GM23248 (cell line): ENCODE data around the gene RUNX3. TPM values are rescaled to one million over a fixed set of nuclear protein-coding genes. Genes with fewer than 3 reads are reported as not detected.

Experiments used
- DNase-seq: peaks from one replicate; pipeline ENCODE4 v3.0.0-alpha.2; 2015
- H2AFZ ChIP-seq: fragments of 200-600 bp; sonication (generic); 2 replicates; pipeline ENCODE4 v1.6.1; 2016; ENCODE audit warnings: antibody characterized with exemption
- H3F3A ChIP-seq: fragments of 200-600 bp; sonication (generic); 2 replicates; pipeline ENCODE4 v1.6.1; 2016; ENCODE audit warnings: mild to moderate bottlenecking, antibody characterized with exemption, mixed run types; ENCODE audit not compliant: insufficient read depth
- H3K27ac ChIP-seq: fragments of 200-600 bp; sonication (generic); 2 replicates; pipeline ENCODE4 v1.5.1; 2016; ENCODE audit warnings: mild to moderate bottlenecking
- H3K27me3 ChIP-seq: fragments of 200-600 bp; sonication (generic); replicated peaks from 2 replicates; pipeline ENCODE4 v1.6.1; 2016; ENCODE audit warnings: mild to moderate bottlenecking; ENCODE audit not compliant: insufficient read depth
- H3K36me3 ChIP-seq: fragments of 200-600 bp; sonication (generic); 2 replicates; pipeline ENCODE4 v1.6.1; 2016; ENCODE audit warnings: low read depth, mild to moderate bottlenecking
- H3K4me1 ChIP-seq: fragments of 200-600 bp; sonication (generic); 2 replicates; pipeline ENCODE4 v1.6.1; 2016; ENCODE audit warnings: mild to moderate bottlenecking; ENCODE audit not compliant: insufficient read depth
- H3K4me2 ChIP-seq: fragments of 200-600 bp; sonication (generic); one replicate; pipeline ENCODE4 v1.6.1; 2016; ENCODE audit warnings: mild to moderate bottlenecking; ENCODE audit not compliant: unreplicated experiment
- H3K4me3 ChIP-seq: fragments of 200-600 bp; sonication (generic); 2 replicates; pipeline ENCODE4 v1.5.1; 2016; ENCODE audit warnings: mild to moderate bottlenecking
- H3K79me2 ChIP-seq: fragments of 200-600 bp; sonication (generic); 2 replicates; pipeline ENCODE4 v1.6.1; 2016; ENCODE audit warnings: mild to moderate bottlenecking; ENCODE audit not compliant: insufficient read depth
- H3K9ac ChIP-seq: fragments of 200-600 bp; sonication (generic); 2 replicates; pipeline ENCODE4 v1.6.1; 2016; ENCODE audit warnings: mild to moderate bottlenecking
- H3K9me2 ChIP-seq: fragments of 200-600 bp; sonication (generic); 2 replicates; pipeline ENCODE4 v1.6.1; 2016; ENCODE audit warnings: mixed run types, mild to moderate bottlenecking, moderate library complexity; ENCODE audit not compliant: insufficient read depth
- H3K9me3 ChIP-seq: fragments of 200-600 bp; sonication (generic); one replicate; pipeline ENCODE4 v1.6.1; 2017; ENCODE audit warnings: low read depth
- H4K20me1 ChIP-seq: fragments of 200-600 bp; sonication (generic); 2 replicates; pipeline ENCODE4 v1.6.0; 2016; ENCODE audit not compliant: insufficient read depth
- EZH2 ChIP-seq: fragments of 200-600 bp; sonication (generic); IDR thresholded peaks from 2 replicates; pipeline ENCODE4 v1.6.1; 2018; ENCODE audit warnings: antibody characterized with exemption, mild to moderate bottlenecking; ENCODE audit not compliant: insufficient read depth, poor library complexity, severe bottlenecking
- EZH2phosphoT487 ChIP-seq: fragments of 200-600 bp; sonication (generic); IDR thresholded peaks from 2 replicates; pipeline ENCODE4 v1.6.1; 2018; ENCODE audit warnings: antibody characterized with exemption, moderate library complexity, mild to moderate bottlenecking, low read depth; ENCODE audit not compliant: insufficient read depth
- WGBS, 2 experiments: methylation state at CpG; one replicate each; pipeline ENCODE4 v1.1.6; 2015 to 2017; ENCODE audit warnings: low lambda C conversion rate in 2 of 2, low coverage in 1 of 2; ENCODE audit errors: missing lambda C conversion rate in 2 of 2; 5-methylcytosine and 5-hydroxymethylcytosine counted together
- in situ Hi-C: fragments of 300-500 bp; cut with MboI; formaldehyde crosslinking; loops from 2 replicates; pipeline ENCODE4 v1.15.0; 2020
- polyA plus RNA-seq: library from polyadenylated mRNA; unstranded; fragments of >200 nt; fragmentation: Nextera tagmentation; extraction: Ambion mirVana; gene quantifications from 2 replicates; pipeline ENCODE4 v1.2.1, GENCODE V29; 2016
- total RNA-seq: library from RNA; depleted of rRNA; stranded (reverse); fragments of >200 nt; shearing (Covaris generic); gene quantifications from 2 replicates; pipeline ENCODE4 v1.2.3, GENCODE V29; 2014

Gene RUNX3
- total and polyA plus RNA-seq, 2 experiments from 2014 or later, result 0.43 to 1.4 TPM

GRCh38 chr1:24951810-24952412 is 21.8 kb upstream of the RUNX3 start:
- Histone ChIP-seq H3K9ac (no peak overlapping the region), H3K27me3 (no peaks in the 10 kb centered on the region), H3K27ac (no peak overlapping the region), H3K4me1 (peaks cover 13% of the 10 kb centered on the region; the same call in 1 of the 2 replicates), H3K9me3 (no peaks in the 10 kb centered on the region), H3K36me3 (no peaks in the 10 kb centered on the region), H3K79me2 (no peaks in the 10 kb centered on the region), H3K4me3 (no peak overlapping the region), H3K9me2 (no peaks in the 10 kb centered on the region), H4K20me1 (no peaks in the 10 kb centered on the region), H3F3A (no peaks in the 10 kb centered on the region), H2AFZ (no peak overlapping the region), H3K4me2 (no peak overlapping the region)
- no peak for DNase-seq
- no peak for TF ChIP-seq EZH2phosphoT487
- no peak for TF ChIP-seq EZH2
- in situ Hi-C loops, result no loop called here
- WGBS, 2 experiments, result 80 to 83% methylated on average over 2 of the region's 2 CpGs

- no peaks in the 10 kb centered on the region for H3K9me3 ChIP-seq
- H2AFZ ChIP-seq, result no peak overlapping the region
- H3K4me2 ChIP-seq, result no peak overlapping the region
- no peak overlapping the region for H3K9ac ChIP-seq
- in situ Hi-C loops, result no loop called here
- H4K20me1 ChIP-seq, result no peaks in the 10 kb centered on the region
- no peak overlapping the region for H3K4me3 ChIP-seq
- no peak overlapping the region for H3K27ac ChIP-seq
- no peak for DNase-seq
- H3K79me2 ChIP-seq, result no peaks in the 10 kb centered on the region
- H3K36me3 ChIP-seq, result no peaks in the 10 kb centered on the region
- H3F3A ChIP-seq, result no peaks in the 10 kb centered on the region
- WGBS, 2 experiments, result 67 to 70% methylated on average over 6 of the region's 6 CpGs
- H3K9me2 ChIP-seq, result no peaks in the 10 kb centered on the region
- peaks cover 13% of the 10 kb centered on the region; the same call in 1 of the 2 replicates for H3K4me1 ChIP-seq
- TF ChIP-seq EZH2phosphoT487, result no peak
- TF ChIP-seq EZH2, result no peak
- H3K27me3 ChIP-seq, result no peaks in the 10 kb centered on the region
These were observed 21.3 kb upstream of the RUNX3 start for GRCh38 chr1:24951337-24951736.

- no peaks in the 10 kb centered on the region for H3K27me3 ChIP-seq
- H4K20me1 ChIP-seq, result no peaks in the 10 kb centered on the region
- no peak for TF ChIP-seq EZH2phosphoT487
- TF ChIP-seq EZH2, result no peak
- H3K36me3 ChIP-seq, result no peaks in the 10 kb centered on the region
- no peak overlapping the region for H2AFZ ChIP-seq
- no peaks in the 10 kb centered on the region for H3K9me3 ChIP-seq
- peak; percentile 76 for DNase-seq
- H3F3A ChIP-seq, result no peaks in the 10 kb centered on the region
- H3K4me3 ChIP-seq, result no peak overlapping the region
- H3K4me2 ChIP-seq, result no peak overlapping the region
- no peak overlapping the region for H3K27ac ChIP-seq
- in situ Hi-C loops, result no loop called here
- no peaks in the 10 kb centered on the region for H3K9me2 ChIP-seq
- no peak overlapping the region for H3K9ac ChIP-seq
- 42 to 52% methylated on average over 12 of the region's 12 CpGs for WGBS, 2 experiments
- peaks cover 6% of the 10 kb centered on the region; the same call in 1 of the 2 replicates for H3K4me1 ChIP-seq
- no peaks in the 10 kb centered on the region for H3K79me2 ChIP-seq
These were observed 19.3 kb upstream of the RUNX3 start for GRCh38 chr1:24949331-24949881.

DNA sequence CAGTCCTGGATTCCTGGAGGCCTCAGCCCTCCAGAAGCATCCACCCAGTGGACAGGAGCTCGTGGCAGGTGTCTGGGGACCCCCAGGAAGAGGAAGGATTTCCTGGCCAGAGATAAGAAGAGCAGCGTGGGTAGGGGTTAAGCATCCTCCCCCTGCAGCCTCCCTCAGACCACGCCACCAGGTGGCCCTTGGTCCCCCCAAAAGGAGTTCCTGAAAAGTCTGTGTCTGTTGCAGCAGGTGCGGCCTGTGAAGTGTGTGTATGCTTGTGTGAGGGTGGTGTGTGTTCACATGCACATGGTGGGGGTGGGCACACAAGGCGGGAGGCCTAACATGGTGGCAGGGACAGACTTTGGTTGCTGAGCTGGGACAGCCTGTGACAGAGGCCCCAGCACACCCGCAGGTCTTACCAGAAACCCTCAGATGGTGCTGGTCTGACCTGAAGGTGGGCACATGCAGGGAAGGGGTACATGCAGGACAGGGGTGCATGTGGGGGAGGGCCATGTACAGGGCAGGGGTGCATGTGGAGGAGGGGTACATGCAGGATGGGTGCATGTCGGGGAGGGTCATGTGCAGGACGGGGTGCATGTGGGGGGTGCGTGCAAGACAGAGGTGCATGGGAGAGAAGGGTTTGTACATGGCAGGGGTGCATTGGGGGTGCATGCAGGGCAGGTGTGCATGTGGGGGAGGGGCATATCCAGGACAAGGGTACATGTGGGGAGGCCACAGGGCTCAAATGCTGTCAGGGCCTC is 18.2 kb upstream of the RUNX3 start:
- no peak overlapping the region for H3K9ac ChIP-seq
- H2AFZ ChIP-seq, result no peak overlapping the region
- no peaks in the 10 kb centered on the region for H3K36me3 ChIP-seq
- no peaks in the 10 kb centered on the region for H3K9me2 ChIP-seq
- no peaks in the 10 kb centered on the region for H3K9me3 ChIP-seq
- H3K4me1 ChIP-seq, result peaks cover 6% of the 10 kb centered on the region; the same call in 1 of the 2 replicates
- no peaks in the 10 kb centered on the region for H3K27me3 ChIP-seq
- no peaks in the 10 kb centered on the region for H4K20me1 ChIP-seq
- DNase-seq, result no peak
- H3K79me2 ChIP-seq, result no peaks in the 10 kb centered on the region
- no peak overlapping the region for H3K4me3 ChIP-seq
- no peak overlapping the region for H3K27ac ChIP-seq
- H3K4me2 ChIP-seq, result no peak overlapping the region
- no peaks in the 10 kb centered on the region for H3F3A ChIP-seq
- TF ChIP-seq EZH2, result no peak
- 81 to 82% methylated on average over 8 to 9 of the region's 9 CpGs for WGBS, 2 experiments
- in situ Hi-C loops, result no loop called here
